ENCODE measurements around the gene ANKRD34A. TPM values are rescaled to one million over a fixed set of nuclear protein-coding genes. Genes with fewer than 3 reads are reported as not detected.

Gene ANKRD34A
- total RNA-seq, 1 experiment from 2014 or later, result 0.50 TPM

DNA sequence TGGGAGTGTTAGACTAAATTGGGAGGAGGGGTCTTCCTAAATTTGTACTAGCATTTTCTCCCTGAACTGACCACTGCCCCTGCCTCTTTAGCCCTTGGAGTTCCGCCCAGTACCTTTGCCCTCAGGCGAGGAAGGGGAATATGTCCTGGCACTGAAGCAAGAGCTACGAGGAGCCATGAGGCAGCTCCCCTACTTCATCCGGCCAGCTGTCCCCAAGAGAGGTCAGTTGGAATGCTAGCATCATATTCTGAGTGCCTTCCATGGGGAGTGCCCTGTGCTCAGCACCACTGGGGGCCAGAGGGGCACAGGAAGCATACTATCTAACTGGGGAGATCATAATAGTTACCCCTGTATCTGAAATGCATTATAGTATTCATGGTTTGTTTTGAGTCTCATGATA is 10.8 kb upstream of the ANKRD34A start:
- no peak overlapping the region for H3K4me3 ChIP-seq
- intact Hi-C loops (cut with micrococcal nuclease; ENCODE audit: unreplicated experiment), result loop anchor here (2.0 to 5.0 kb wide), 2 partner anchors 58 to 126 kb away; partner anchors contain the start of gene PEX11B
- ChIA-PET POLR2A (ENCODE audit: unreplicated experiment) (interaction anchor here (0.6 kb wide), 1 partner anchor 11 kb away, joined by 5 read pairs; the partner anchor contains the start of gene ANKRD34A), CTCF (no interaction called here)
- no peak for DNase-seq
- no peak overlapping the region for H2AFZ ChIP-seq
- H3K4me1 ChIP-seq (replicated peaks; ENCODE audit: insufficient read depth), result peaks cover 25% of the 10 kb centered on the region
- no peaks in the 10 kb centered on the region for H4K20me1 ChIP-seq (ENCODE audit: insufficient read depth)
- no peak overlapping the region for H3K4me2 ChIP-seq
- no peaks in the 10 kb centered on the region for H3K9me2 ChIP-seq (ENCODE audit: insufficient read depth)
- peaks cover 26% of the 10 kb centered on the region for H3F3A ChIP-seq (ENCODE audit: insufficient read depth, low read depth)
- no TSS peak for BruUV-seq (replicated peaks)
- H3K27ac ChIP-seq, result no peak overlapping the region
- no peaks in the 10 kb centered on the region for H3K79me2 ChIP-seq (ENCODE audit: low read depth)
- no peak for TF ChIP-seq CTCF (conservative IDR thresholded peaks at IDR 0.05)
- TF ChIP-seq EZH2 (IDR thresholded peaks at IDR 0.05; ENCODE audit: low read depth), result no peak
- no peaks in the 10 kb centered on the region for H3K36me3 ChIP-seq (ENCODE audit: low read depth)
- no peaks in the 10 kb centered on the region for H3K27me3 ChIP-seq (ENCODE audit: insufficient read depth, low read depth)
- H3K9me3 ChIP-seq (ENCODE audit: insufficient read depth, low read depth), result no peaks in the 10 kb centered on the region

- no peak overlapping the region for H3K4me3 ChIP-seq
- H3K4me1 ChIP-seq (replicated peaks; ENCODE audit: insufficient read depth), result peaks cover 20% of the 10 kb centered on the region
- no peaks in the 10 kb centered on the region for H3K36me3 ChIP-seq (ENCODE audit: low read depth)
- intact Hi-C loops (cut with micrococcal nuclease; ENCODE audit: unreplicated experiment), result loop anchor here (2.0 to 5.0 kb wide), 2 partner anchors 57 to 126 kb away; partner anchors contain the start of gene PEX11B
- H3K79me2 ChIP-seq (ENCODE audit: low read depth), result no peaks in the 10 kb centered on the region
- no peaks in the 10 kb centered on the region for H3K27me3 ChIP-seq (ENCODE audit: insufficient read depth, low read depth)
- no peaks in the 10 kb centered on the region for H3K9me3 ChIP-seq (ENCODE audit: insufficient read depth, low read depth)
- H4K20me1 ChIP-seq (ENCODE audit: insufficient read depth), result no peaks in the 10 kb centered on the region
- no peak overlapping the region for H3K27ac ChIP-seq
- no peak for DNase-seq
- peaks cover 21% of the 10 kb centered on the region for H3F3A ChIP-seq (ENCODE audit: insufficient read depth, low read depth)
- POLR2A ChIA-PET (ENCODE audit: unreplicated experiment), result no interaction called here
- TF ChIP-seq EZH2 (IDR thresholded peaks at IDR 0.05; ENCODE audit: low read depth) (no peak), CTCF (conservative IDR thresholded peaks at IDR 0.05) (no peak)
- no peak overlapping the region for H2AFZ ChIP-seq
- CTCF ChIA-PET, result no interaction called here
- no peak overlapping the region for H3K4me2 ChIP-seq
- no peaks in the 10 kb centered on the region for H3K9me2 ChIP-seq (ENCODE audit: insufficient read depth)
- no TSS peak for BruUV-seq (replicated peaks)
Observed at GRCh38 chr1:145974721-145975120, 10.3 kb upstream of the ANKRD34A start.

DNA sequence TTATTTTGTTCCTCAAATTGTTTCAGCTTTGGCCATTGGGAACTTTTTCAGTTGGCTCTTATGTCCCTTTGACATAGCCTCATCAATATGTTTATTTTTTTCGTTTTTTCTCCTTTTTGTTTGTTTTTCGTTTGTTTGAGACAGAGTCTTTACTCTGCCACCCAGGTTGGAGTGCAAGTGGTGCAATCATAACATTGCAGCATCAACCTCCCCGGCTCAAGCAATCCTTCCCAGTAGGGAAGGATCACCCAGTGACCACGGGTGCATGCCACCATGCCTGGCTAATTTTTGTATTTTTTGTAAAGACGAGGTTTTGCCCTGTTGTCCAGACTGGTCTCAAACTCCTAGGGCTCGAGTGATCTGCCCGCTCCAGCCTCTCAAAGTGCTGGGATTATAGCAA is 8.2 kb upstream of the ANKRD34A start:
- no peak overlapping the region for H2AFZ ChIP-seq
- H3K36me3 ChIP-seq (ENCODE audit: low read depth), result no peaks in the 10 kb centered on the region
- no TSS peak for BruUV-seq (replicated peaks)
- H3K4me2 ChIP-seq, result no peak overlapping the region
- no peak for DNase-seq
- CTCF ChIA-PET, result no interaction called here
- no peaks in the 10 kb centered on the region for H4K20me1 ChIP-seq (ENCODE audit: insufficient read depth)
- POLR2A ChIA-PET (ENCODE audit: unreplicated experiment), result no interaction called here
- no peaks in the 10 kb centered on the region for H3K79me2 ChIP-seq (ENCODE audit: low read depth)
- no peaks in the 10 kb centered on the region for H3K9me3 ChIP-seq (ENCODE audit: insufficient read depth, low read depth)
- intact Hi-C loops (cut with micrococcal nuclease; ENCODE audit: unreplicated experiment), result no loop called here
- H3K27me3 ChIP-seq (ENCODE audit: insufficient read depth, low read depth), result no peaks in the 10 kb centered on the region
- peaks cover under 1% of the 10 kb centered on the region for H3K4me1 ChIP-seq (replicated peaks; ENCODE audit: insufficient read depth)
- no peak overlapping the region for H3K4me3 ChIP-seq
- H3K27ac ChIP-seq, result no peak overlapping the region
- peaks cover 3% of the 10 kb centered on the region; the same call in 1 of the 2 replicates for H3F3A ChIP-seq (ENCODE audit: insufficient read depth, low read depth)
- TF ChIP-seq CTCF (conservative IDR thresholded peaks at IDR 0.05) (no peak), EZH2 (IDR thresholded peaks at IDR 0.05; ENCODE audit: low read depth) (no peak)
- H3K9me2 ChIP-seq (ENCODE audit: insufficient read depth), result no peaks in the 10 kb centered on the region

Measured in PC-9 (cell line).